ENCODE data around the gene USP8. TPM values are rescaled to one million over a fixed set of nuclear protein-coding genes. Genes with fewer than 3 reads are reported as not detected.

The USP8 gene
- total and polyA plus RNA-seq, 8 donors: 11.1 to 36.4 (median 24.9) TPM

DNA sequence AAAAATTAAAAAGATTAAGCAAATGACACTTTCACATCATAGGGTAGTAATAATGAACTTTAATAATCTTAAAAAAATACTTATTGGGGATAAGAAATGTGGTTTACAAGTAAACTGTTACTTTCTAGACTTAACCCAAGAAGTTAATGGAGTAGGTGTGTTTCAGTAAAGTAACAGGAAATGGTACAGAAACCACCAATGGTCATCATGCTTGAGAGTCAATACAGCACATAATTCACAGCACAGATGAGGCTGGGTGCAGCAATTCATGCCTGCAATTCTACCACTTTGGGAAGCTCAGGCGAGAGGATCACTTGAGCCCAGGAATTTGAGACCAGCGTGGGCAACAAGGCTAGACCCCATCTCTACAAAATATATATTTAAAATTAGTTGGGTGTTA lies 133.8 kb downstream of the USP8 start:
- Histone ChIP-seq H3K4me3 (no peak overlapping the region), H3K27me3 (no peaks in the 10 kb centered on the region), H3K9me3 (no peaks in the 10 kb centered on the region), H3K4me1 (peaks cover 0 to 7% (median 0%) of the 10 kb centered on the region in 3 donors), H3K27ac (no peak overlapping the region), H3K36me3 (peaks cover 0 to 10% (median 0%) of the 10 kb centered on the region in 3 donors)
- 96 to 98% methylated on average over 2 of the region's 2 CpGs for WGBS, 2 donors
- DNase-seq: no peak
- TF ChIP-seq, protein P1, sequence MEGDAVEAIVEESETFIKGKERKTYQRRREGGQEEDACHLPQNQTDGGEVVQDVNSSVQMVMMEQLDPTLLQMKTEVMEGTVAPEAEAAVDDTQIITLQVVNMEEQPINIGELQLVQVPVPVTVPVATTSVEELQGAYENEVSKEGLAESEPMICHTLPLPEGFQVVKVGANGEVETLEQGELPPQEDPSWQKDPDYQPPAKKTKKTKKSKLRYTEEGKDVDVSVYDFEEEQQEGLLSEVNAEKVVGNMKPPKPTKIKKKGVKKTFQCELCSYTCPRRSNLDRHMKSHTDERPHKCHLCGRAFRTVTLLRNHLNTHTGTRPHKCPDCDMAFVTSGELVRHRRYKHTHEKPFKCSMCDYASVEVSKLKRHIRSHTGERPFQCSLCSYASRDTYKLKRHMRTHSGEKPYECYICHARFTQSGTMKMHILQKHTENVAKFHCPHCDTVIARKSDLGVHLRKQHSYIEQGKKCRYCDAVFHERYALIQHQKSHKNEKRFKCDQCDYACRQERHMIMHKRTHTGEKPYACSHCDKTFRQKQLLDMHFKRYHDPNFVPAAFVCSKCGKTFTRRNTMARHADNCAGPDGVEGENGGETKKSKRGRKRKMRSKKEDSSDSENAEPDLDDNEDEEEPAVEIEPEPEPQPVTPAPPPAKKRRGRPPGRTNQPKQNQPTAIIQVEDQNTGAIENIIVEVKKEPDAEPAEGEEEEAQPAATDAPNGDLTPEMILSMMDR (IDR thresholded peaks at IDR 0.05): no peak
- ATAC-seq: no peak
- intact Hi-C loops (cut with DNase I): no loop called here
- no peak for FAIRE-seq

DNA sequence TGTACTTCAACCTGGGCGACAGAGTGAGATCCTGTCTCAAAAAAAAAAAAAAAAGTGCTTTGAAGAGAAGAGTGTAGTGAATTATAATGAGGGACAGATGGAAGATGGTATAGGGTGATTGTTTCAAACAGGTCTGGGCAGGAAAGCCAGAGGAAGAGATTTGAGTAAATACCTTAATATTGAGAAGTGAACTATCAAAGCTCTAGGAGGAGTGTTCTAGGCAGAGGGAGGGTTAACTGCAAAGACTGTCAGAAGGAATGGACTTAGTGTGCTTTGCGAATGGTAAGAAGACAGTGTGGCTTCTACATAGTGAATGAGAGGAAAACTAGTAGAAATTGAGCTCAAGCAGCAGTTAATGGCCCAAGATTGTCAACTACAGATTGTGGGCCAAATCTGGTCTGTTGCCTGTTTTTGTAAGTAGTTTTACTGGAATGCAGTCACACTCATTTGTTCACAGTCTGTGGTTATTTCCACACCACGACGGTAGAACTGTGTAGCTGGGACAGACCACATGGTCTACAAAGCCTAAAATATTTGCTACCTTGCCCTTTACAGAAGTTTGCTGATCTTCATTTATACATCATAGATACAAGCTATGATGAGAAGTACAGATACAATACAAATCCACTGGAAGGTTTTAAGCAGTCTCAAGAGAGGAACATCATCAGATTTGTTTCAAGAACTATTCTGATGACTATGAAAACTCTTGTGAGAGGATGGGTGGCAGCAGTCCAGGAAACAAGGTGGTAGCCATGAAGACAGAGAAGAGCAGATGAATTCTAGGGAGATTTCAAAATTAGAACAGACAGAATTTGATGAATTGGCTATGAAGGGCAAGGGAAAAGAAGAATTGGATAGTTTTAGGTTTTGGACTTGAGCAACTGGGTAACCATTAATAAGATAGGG lies 138.8 kb downstream of the USP8 start:
- FAIRE-seq (no peak), ATAC-seq (no peak), DNase-seq (no peak)
- H3K4me1 ChIP-seq: peaks cover 0 to 7% (median 0%) of the 10 kb centered on the region in 3 donors
- WGBS, 2 donors: 86 to 87% methylated on average over 4 of the region's 4 CpGs
- peaks cover 0 to 10% (median 0%) of the 10 kb centered on the region in 3 donors for H3K36me3 ChIP-seq
- no peaks in the 10 kb centered on the region for H3K9me3 ChIP-seq
- H3K27me3 ChIP-seq: no peaks in the 10 kb centered on the region
- intact Hi-C loops (cut with DNase I): no loop called here
- H3K27ac ChIP-seq: no peak overlapping the region
- TF ChIP-seq, protein P1 (IDR thresholded peaks at IDR 0.05): no peak
- no peak overlapping the region for H3K4me3 ChIP-seq

DNA sequence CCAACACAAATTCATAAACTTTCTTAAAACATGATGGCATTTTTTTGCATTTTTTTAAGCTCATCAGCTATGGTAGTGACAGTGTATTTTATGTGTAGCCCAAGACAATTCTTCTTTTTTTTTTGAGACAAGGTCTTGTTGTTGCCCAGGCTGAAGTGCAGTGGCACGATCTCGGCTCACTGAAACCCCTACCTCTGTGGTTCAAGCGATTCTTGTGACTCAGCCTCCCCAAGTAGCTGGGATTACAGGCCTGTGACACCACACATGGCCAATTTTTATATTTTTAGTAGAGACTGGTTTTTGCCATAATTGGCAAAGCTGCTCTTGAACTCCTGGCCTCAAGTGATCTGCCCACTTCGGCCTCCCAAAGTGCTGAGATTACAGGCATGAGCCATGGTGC lies 139.6 kb downstream of the USP8 start:
- peaks cover 0 to 17% (median 0%) of the 10 kb centered on the region in 3 donors for H3K36me3 ChIP-seq
- H3K9me3 ChIP-seq: no peaks in the 10 kb centered on the region
- H3K27me3 ChIP-seq: no peaks in the 10 kb centered on the region
- H3K27ac ChIP-seq: no peak overlapping the region
- 97 to 99% methylated on average over 4 of the region's 4 CpGs for WGBS, 2 donors
- H3K4me1 ChIP-seq: peaks cover 0 to 7% (median 0%) of the 10 kb centered on the region in 3 donors
- TF ChIP-seq, protein P1 (IDR thresholded peaks at IDR 0.05): no peak
- DNase-seq (no peak), FAIRE-seq (no peak), ATAC-seq (no peak)
- no peak overlapping the region for H3K4me3 ChIP-seq
- intact Hi-C loops (cut with DNase I): no loop called here

Other genes with a start within 250 kb of the USP8 start
- 1 to 10 TPM; 3.1 to 6.1 (median 3.6) TPM for gene SLC27A2, start 242.2 kb upstream of the USP8 start, total RNA-seq
- gene SLC27A2, start 242.2 kb upstream of the USP8 start, polyA plus RNA-seq: 1 to 10 TPM; 1.5 to 2.3 TPM
- gene HDC, start 158.7 kb upstream of the USP8 start, total RNA-seq: 1 to 10 TPM in 1 of 6 donors, under 1 TPM in 4, not detected in 1; 0.13 to 1.7 (median 0.38) TPM
- gene HDC, start 158.7 kb upstream of the USP8 start, polyA plus RNA-seq: under 1 TPM in 1 of 2 donors, not detected in 1; 0.23 TPM
- gene GABPB1, start 69.2 kb upstream of the USP8 start, total RNA-seq: 1 to 10 TPM; 4.6 to 9.7 (median 5.4) TPM
- gene GABPB1, start 69.2 kb upstream of the USP8 start, polyA plus RNA-seq: 1 to 10 TPM; 2.9 to 4.9 TPM
- gene USP50, start 122.3 kb downstream of the USP8 start, total RNA-seq: under 1 TPM in 2 of 6 donors, not detected in 4; 0.32 to 0.35 TPM
- not detected for gene USP50, start 122.3 kb downstream of the USP8 start, polyA plus RNA-seq

Data from pancreas (tissue), 10 donors.